NCI-H128 (cell line): Measurements from ENCODE around the gene ESRRB.

Experiments
- DNase-seq: peaks from one replicate; lab custom pipeline; 2025; ENCODE audit not compliant: unreplicated experiment; lab: John Stamatoyannopoulos, UW

The ESRRB gene

DNA sequence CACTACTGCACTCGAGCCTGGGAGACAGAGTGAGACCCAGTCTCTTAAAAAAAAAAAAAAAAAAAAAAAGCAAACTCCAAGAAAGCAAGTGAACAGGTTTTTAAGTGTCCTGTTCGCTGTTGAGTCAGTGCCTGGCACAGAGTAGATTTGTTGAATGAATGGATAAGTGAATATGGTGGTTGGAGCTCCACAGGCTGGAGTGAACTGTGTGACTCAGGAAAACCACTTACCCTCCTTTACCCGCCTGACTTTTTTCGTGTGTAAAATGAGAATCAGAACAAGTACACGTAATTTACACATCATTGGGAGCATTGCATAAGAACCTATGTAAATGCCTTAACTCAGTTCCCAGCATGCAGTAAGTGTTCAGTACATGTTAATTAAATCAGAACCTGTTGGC, 24.0 kb upstream of the ESRRB start:
- DNase-seq, result no peak

GRCh38 chr14:76352639-76353281, 23.2 kb upstream of the ESRRB start:
- DNase-seq, result no peak

GRCh38 chr14:76354310-76354709, 21.6 kb upstream of the ESRRB start:
- no peak for DNase-seq

GRCh38 chr14:76355771-76356170, 20.2 kb upstream of the ESRRB start:
- no peak for DNase-seq

DNA sequence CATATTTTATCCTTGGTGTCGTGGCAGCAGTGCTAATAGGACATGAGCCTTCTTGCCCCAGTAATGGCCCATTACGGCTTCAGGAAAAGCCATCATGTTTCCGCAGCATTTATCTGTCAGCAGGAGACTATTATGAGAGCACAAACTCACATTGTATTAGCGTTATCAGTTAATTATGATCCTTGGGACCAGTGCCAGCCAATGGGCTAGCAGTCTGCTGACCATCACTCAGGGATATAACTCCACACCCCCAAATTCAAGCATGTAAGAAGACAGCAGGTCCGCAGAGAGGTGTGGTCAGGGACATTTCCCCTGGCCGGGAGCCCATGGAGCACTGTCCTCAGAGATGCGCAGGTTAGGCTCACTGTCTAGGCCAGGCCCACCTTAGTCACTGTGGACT, 4.9 kb upstream of the ESRRB start:
- no peak for DNase-seq

GRCh38 chr14:76373456-76373855, 2.5 kb upstream of the ESRRB start:
- no peak for DNase-seq

- DNase-seq, result no peak
Observed at GRCh38 chr14:76375484-76375883, 453 bp upstream of the ESRRB start.

- no peak for DNase-seq
Observed at GRCh38 chr14:76376409-76376877, 506 bp downstream of the ESRRB start.

DNA sequence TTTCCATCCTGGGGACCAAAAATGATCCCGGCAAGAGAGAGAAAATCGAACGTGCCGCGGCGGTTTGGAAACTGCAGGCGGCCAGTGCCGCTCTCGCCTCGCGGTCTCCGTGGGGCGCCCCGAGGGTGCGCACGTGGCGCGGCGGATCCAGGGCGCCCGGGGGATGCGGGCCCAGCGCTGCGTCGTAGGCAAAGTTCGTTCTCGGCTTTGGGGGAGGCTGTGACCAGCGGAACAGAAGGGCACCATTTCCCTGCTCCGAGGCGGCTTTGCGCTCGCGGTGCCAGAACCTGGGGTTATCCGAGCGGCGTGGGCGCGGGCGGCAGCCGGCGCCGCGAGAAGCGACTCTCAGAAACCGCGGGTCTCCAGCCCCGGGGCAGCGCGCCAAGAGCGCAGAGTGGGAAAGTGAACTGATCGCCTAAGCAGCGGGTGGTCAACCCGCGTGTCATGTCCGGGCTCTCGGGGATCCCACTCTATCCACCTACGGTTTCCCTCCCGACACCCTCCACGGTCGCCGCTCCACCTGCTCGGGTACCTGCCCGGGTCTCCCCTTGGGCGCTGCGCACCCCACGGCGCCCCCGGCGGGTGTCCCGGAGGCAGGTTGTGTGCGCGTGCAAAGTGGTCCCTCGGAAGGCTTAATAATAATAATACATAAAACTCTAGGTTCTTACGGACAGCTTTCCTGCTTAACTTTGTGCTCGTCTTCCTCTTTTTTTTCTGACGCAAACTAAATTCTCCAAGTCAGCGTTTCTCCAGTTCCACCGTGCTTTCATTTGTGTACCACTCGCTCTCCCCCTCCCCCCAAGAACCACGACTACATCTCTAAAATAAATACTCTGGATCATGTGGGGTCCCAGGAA, 1.2 kb downstream of the ESRRB start:
- DNase-seq, result no peak

DNA sequence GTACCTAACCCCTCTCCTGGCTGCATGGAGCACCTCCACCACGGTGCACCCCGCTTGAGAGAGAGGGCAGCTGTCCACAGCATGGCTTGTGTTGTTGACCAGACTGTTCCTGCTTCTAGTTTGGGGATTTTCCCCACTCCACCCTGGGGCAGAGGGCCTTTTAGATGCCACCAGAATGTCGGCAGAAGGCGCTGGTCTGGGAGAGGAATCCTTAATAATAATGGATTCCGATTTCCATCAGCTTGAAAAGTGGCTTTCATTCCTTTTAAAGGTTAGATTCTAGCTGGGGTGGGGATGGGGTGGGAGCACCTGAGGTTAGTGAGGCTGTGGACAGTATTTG, 1.8 kb downstream of the ESRRB start:
- DNase-seq, result no peak

DNA sequence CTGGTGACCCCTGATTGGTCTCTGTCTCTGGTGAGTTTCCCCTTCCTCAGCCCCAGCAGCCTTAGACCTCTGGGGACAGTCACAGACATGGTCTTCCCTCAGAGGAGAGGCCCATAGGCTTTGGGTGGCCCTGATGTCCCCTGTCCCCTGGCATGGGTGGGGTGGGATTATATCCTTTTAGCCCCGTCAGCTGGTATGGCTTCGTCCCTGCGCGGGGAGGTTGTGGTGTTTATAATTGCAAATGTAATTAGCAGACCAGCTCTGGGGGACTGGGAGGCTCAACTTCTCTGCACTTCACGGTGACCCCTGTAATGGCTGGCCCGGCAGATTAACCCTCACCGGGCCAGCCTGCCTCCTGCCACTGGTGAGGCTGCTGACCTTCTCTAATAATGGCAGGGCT, 5.1 kb downstream of the ESRRB start:
- no peak for DNase-seq

DNA sequence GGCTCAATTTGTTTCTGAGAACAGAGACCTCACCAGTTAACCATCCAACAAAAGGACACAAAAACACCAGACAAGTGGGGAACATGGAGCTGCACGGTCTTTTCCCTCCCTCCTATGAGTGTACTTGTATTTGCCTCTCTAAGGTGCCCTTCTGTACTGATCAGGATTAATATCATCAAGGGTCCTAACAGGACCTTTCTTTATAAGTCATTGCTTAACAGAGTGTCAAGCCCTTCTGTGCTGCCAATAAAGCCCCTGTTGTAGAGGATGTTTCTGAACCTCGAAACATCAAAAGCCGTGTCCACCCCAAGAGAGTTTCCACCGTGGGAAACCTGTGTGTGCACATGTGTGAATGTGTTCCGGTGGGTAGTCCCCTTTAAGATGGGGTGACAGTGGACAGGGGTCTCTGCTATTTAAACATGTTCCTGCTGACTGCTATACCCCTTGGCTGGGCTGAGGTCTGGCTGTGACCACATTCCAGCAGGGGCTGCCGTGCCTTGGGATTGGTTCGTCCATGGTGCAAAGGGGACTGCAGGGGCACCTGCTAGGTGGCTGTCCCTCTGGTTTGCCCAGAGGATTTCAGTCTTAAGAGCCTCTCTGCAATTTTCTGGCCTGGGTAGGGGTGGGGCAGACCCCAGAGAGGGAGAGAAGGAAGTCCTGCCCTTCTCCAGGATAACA, 6.0 kb downstream of the ESRRB start:
- no peak for DNase-seq

GRCh38 chr14:76382495-76382832, 6.5 kb downstream of the ESRRB start:
- no peak for DNase-seq

GRCh38 chr14:76385435-76385834, 9.5 kb downstream of the ESRRB start:
- no peak for DNase-seq

DNA sequence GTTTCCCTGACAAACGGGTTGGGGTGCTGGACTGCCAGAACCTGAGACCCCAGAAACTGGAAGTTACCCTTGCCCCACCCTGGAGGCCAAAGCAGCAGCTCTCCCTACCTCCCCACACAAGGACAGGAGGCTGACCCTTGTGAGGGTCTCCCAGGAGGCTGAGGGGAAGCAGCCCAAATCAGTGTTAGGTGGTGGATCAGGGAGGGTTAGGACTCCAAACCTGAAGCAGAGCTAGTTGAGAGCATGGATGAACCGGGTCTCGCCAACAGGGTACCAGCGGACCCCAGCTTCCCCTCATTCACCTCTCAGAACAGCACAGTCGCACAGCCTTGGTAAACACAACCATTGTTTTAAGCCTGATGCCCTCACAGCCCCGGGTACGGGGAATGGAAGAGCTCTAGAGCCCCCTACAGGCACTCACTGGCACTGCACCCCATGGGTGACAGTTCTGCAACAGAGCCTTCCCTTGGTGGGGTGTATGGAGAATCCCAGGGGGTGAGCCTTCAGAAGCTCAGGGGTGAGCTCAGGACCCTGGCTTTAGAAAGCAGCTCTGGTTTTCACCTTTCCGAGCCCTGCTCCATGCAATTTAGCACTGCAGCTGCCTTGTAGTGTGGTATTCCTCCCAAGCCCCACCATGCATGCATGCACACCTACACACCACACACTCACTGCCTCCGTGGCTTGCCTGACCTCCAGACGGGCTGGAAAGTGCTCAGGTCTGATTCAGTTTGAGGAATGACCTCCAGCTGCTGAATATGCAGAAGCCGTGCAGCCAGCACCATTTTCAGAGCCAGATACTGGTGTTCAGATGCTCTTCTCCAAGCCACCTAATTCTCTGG, 11.2 kb downstream of the ESRRB start:
- peak; percentile 77 for DNase-seq

- DNase-seq, result no peak
Observed at GRCh38 chr14:76389841-76390240, 13.9 kb downstream of the ESRRB start.

DNA sequence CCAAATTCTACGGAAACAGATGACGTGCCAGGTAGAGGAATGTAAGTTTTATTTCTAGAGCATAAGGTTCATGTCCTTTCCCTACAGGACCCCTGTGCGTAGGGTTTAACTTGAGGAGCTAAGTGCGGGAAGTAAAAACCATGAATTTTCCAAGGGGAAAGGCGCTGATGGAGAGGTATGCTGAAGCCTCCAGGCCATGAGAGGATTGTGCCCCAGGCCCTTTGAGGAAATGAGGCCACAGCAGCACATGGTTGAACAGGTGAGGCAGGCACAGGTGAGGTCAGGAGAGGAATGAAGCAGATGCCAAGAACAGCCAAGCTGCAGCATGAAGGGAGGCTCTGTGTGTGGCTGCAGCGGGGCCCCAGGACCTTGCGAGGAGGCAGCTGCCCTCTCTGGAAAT, 14.7 kb downstream of the ESRRB start:
- no peak for DNase-seq

DNA sequence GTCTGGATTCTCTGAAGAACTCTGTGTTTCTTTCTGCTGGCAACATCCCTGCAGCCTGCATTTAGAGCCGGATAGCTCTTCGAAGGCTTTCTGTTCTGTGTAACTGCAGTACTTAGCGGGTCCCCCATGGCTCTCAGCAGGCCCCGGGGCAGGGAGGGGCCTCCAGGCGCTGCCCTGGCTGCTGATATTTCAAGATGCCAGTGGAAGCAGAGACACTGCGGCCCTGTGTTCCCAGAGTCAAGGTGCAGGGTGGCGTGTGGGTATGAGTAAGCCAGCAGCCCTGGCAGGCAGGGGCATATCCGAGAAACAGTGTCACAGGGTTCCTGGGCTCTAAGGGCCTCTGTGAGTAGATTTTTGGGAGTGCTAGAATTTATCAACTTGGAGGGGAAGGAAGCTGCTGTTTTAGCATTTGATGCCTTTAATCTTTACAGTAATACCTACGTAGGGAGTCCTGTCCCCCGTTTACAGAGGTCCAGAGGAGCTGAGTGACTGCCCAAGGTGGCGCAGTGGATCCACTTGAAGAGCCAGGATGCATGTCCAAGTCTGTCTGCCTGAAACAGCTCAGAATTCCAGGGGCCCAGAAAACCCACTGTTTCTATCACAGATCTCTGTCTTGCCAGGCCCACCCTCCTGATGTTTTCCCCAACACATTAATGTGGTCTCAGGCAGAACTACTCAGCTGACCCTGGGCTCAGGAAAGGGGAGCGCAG, 16.2 kb downstream of the ESRRB start:
- no peak for DNase-seq

DNA sequence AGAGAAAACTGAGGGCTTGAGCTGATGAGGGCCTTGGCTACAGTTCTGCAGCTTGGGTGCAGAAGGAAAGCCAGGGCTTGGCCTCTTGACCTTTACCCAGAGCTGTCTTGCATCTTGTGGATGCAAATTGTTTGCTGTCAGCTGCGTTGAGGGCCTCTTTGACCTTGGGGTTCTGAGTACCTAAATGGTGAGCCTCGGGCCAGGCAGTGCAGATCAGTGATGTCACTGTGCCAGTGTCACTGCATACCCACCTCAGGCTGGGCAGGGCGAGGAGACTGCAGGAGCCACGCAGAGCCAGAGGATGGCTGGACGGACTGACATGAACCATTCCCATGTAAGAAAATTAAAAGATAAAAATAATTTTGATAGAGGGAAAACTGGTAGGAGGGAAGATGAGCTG, 18.6 kb downstream of the ESRRB start:
- no peak for DNase-seq

DNA sequence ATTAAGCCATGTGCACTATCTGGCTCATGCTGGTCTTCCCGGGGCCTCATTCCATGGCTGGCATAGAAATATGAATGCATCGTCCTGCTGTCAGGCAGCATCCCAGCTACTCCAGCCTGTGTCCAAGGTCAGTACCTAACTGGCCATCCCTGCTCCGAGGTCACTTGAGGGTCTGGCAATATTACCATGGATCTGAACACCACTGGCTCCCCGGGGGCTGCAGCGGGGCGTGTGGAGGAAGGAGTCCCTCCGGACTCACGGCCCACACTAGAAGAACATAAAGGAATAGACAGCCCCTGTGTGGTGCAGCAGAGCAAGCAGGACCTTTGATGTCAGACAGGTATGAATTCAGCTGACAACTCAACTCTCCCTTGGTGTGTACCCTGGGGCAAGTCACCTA, 19.2 kb downstream of the ESRRB start:
- no peak for DNase-seq

GRCh38 chr14:76396714-76397187, 20.8 kb downstream of the ESRRB start:
- no peak for DNase-seq
